HG03175 (cell line): Measurements from ENCODE around the gene ID2.
"Not testable (repeated sequence)": the region's sequence is repeated elsewhere in the genome, so short reads cannot be mapped to it uniquely, and the experiment has no call there.

Experiments used
- ATAC-seq: cut with Tn5 transposase; IDR thresholded peaks from one replicate; pipeline ENCODE4 v1.9.1; 2021; ENCODE audit warnings: mild to moderate bottlenecking, moderate library complexity; ENCODE audit not compliant: unreplicated experiment

The ID2 gene

DNA sequence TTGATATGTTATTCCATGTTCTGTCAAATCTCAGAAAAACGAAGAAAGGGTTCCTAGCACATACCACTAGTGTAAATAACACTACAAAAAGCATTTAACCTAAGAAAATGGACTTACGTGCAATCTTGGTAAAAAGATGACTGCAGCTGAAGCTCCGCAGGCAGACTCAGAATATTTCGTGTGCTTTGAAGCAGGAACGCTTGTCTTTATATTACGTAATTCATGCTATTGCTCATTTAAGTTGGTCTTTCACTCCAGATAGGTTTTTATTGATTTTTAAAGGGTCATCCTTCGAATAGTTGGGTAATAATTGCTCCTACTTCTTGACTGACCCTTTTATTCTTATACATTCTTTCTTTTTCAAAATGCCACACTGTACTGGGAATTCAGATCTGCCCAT lies 44.0 kb downstream of the ID2 start:
- no peak for ATAC-seq

DNA sequence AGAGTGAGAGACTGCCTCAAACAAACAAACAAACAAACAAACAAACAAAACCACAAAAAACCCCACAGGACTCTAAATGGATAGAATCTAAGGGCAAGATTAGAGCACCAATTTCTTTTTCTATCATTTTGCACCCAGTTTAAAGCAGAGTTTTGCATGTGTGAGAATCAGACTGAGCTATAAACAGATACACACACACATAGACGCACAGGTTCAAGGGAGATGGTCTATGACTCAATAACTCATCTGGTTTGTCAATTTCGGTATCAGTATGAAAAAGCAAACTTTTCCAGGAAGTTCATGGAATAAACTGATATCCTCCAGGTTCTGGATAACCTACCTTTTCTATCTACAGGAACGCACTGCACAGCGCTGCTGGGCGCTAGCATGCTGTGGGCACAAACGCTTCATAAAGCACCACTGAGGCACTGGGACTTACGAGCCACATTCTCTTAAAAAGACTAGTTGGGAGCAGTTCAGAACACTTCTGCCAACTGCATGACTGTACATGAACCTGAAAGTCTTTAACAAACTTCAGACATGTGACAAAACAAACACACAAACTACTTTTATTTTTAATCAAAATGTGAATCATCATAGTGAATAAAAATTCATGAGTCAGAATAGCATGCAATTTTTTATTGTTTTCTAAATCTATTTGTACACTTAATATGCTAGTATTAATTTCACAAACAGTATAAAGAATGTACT lies 46.6 kb downstream of the ID2 start:
- ATAC-seq = no peak

DNA sequence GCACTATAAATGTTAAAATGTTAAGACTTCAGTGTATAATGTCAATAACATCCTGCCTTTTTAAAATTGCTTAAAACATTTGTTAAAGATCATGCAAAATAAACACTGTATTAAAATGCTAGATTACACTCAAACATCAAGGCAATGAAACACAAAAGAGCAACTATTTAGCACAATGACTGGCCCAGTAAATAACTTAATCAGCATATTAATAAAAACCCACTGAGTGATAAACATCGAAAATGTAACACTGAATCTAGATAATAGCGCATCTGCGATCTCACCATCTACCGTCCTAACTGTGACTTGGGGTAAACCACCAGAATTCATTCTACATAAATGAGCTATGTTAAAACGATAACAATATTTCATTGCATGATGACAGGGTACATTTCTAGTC lies 47.2 kb downstream of the ID2 start:
- ATAC-seq = not testable (repeated sequence)

DNA sequence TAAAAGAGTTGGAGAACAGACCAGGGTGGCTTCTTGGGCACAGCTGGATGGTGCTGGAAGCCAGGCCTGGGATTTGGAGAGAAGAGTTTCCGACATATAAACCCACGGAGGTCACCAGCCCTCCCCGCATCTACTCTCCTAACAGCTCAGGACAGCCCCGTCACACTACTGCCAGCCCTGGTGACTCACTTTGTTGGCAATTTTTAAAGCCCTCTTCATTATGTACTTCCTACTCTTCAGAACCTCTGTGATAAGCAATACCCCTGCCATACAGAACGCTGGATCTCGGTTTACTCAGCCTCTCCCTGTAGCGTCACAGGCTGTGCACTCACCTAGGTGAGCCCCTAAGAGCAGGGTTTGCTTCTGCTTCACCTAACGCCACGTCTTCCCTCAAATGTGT lies 48.1 kb downstream of the ID2 start:
- no peak for ATAC-seq

DNA sequence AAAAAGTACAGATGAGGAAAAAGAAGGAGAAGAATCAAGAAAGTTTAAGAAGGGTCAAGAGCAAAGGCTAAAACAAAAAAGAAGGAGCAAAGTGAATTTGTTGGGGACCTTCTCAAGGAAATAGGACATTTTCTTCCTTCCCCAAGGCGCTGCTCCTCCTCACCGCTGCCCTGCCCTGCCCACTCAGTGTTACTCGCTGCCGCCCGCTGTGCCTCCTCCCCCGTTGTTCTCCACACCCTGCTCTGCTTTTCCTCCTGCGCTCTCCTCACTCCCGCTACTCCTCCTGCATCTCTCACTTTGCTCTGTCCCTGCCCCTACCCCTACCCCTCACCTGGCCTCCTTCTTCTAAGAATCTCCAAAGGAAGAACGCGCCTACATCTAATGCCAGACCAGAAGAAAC lies 50.7 kb downstream of the ID2 start:
- ATAC-seq = no peak
